Measurements from ENCODE around the gene TRMT61B.

GRCh38 chr2:28906821-28907220, 36.7 kb upstream of the TRMT61B start:
- TF ChIP-seq, protein P1, sequence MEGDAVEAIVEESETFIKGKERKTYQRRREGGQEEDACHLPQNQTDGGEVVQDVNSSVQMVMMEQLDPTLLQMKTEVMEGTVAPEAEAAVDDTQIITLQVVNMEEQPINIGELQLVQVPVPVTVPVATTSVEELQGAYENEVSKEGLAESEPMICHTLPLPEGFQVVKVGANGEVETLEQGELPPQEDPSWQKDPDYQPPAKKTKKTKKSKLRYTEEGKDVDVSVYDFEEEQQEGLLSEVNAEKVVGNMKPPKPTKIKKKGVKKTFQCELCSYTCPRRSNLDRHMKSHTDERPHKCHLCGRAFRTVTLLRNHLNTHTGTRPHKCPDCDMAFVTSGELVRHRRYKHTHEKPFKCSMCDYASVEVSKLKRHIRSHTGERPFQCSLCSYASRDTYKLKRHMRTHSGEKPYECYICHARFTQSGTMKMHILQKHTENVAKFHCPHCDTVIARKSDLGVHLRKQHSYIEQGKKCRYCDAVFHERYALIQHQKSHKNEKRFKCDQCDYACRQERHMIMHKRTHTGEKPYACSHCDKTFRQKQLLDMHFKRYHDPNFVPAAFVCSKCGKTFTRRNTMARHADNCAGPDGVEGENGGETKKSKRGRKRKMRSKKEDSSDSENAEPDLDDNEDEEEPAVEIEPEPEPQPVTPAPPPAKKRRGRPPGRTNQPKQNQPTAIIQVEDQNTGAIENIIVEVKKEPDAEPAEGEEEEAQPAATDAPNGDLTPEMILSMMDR (conservative IDR thresholded peaks at IDR 0.05 in 1 of 2, IDR thresholded peaks at IDR 0.05 in 1 of 2; ENCODE audit: extremely low read depth in 1 of 2, insufficient read depth in 1 of 2, low read depth in 1 of 2, low read length in 2 of 2) = no peak
- no peak for TF ChIP-seq EZH2 (IDR thresholded peaks at IDR 0.05; ENCODE audit: borderline replicate concordance, low read length)
